H9 (cell line): ENCODE measurements around the gene FPGS. TPM values are rescaled to one million over a fixed set of nuclear protein-coding genes. Genes with fewer than 3 reads are reported as not detected.

ENCODE experiments used
- DNase-seq: peaks from one replicate; pipeline ENCODE4 v3.0.0-alpha.2; 2017
- H2AFZ ChIP-seq: one replicate; pipeline ENCODE4 v1.6.1; 2013; ENCODE audit warnings: mild to moderate bottlenecking, low read length, control low read depth, moderate library complexity
- H2AK5ac ChIP-seq: 2 replicates; pipeline ENCODE4 v1.6.1; 2013; ENCODE audit warnings: low read length, control low read depth, mixed read lengths; ENCODE audit not compliant: insufficient read length
- H2BK120ac ChIP-seq: one replicate; pipeline ENCODE4 v1.6.1; 2013; ENCODE audit warnings: low read depth, mild to moderate bottlenecking, low read length, control low read depth, inconsistent platforms; ENCODE audit not compliant: poor library complexity, severe bottlenecking
- H2BK12ac ChIP-seq: 2 replicates; pipeline ENCODE4 v1.6.1; 2013; ENCODE audit warnings: low read length, control low read depth, mixed read lengths, low read depth; ENCODE audit not compliant: insufficient read length
- H2BK15ac ChIP-seq: 2 replicates; pipeline ENCODE4 v1.6.1; 2013; ENCODE audit warnings: low read depth, low read length, control low read depth
- H2BK20ac ChIP-seq: one replicate; pipeline ENCODE4 v1.6.1; 2013; ENCODE audit warnings: low read depth, mild to moderate bottlenecking, low read length, control low read depth, inconsistent platforms; ENCODE audit not compliant: poor library complexity, severe bottlenecking
- H2BK5ac ChIP-seq: 2 replicates; pipeline ENCODE4 v1.6.1; 2013; ENCODE audit warnings: low read length, control low read depth, mixed read lengths; ENCODE audit not compliant: insufficient read length
- H3K14ac ChIP-seq: 2 replicates; pipeline ENCODE4 v1.6.1; 2013; ENCODE audit warnings: low read length, control low read depth; ENCODE audit not compliant: insufficient read depth
- H3K18ac ChIP-seq: 2 replicates; pipeline ENCODE4 v1.6.1; 2013; ENCODE audit warnings: low read depth, mild to moderate bottlenecking, mixed read lengths, low read length, control low read depth; ENCODE audit not compliant: insufficient read length
- H3K23ac ChIP-seq: 2 replicates; pipeline ENCODE4 v1.6.1; 2013; ENCODE audit warnings: low read length, control low read depth, mixed read lengths, low read depth; ENCODE audit not compliant: insufficient read length
- H3K23me2 ChIP-seq: 2 replicates; pipeline ENCODE4 v1.6.1; 2013; ENCODE audit warnings: low read depth, mild to moderate bottlenecking, mixed read lengths, low read length, control low read depth; ENCODE audit not compliant: insufficient read length, poor library complexity, severe bottlenecking
- H3K27ac ChIP-seq: 2 replicates; pipeline ENCODE4 v1.5.1; 2013; ENCODE audit warnings: low read length, control low read depth, mixed read lengths, low read depth; ENCODE audit not compliant: insufficient read length
- H3K27me3 ChIP-seq: 2 replicates; pipeline ENCODE4 v1.6.1; 2013; ENCODE audit warnings: low read length, control low read depth, inconsistent platforms; ENCODE audit not compliant: insufficient read depth
- H3K4ac ChIP-seq: 2 replicates; pipeline ENCODE4 v1.6.1; 2013; ENCODE audit warnings: low read depth, mild to moderate bottlenecking, control low read depth, inconsistent platforms, low read length, moderate library complexity
- H3K4me1 ChIP-seq: 2 replicates; pipeline ENCODE4 v1.6.1; 2013; ENCODE audit warnings: low read length, control low read depth, inconsistent platforms; ENCODE audit not compliant: insufficient read depth
- H3K4me2 ChIP-seq: 2 replicates; pipeline ENCODE4 v1.6.1; 2013; ENCODE audit warnings: low read length, control low read depth, mixed read lengths; ENCODE audit not compliant: insufficient read length, insufficient read depth
- H3K56ac ChIP-seq: 2 replicates; pipeline ENCODE4 v1.6.1; 2013; ENCODE audit warnings: low read depth, mild to moderate bottlenecking, mixed read lengths, low read length, control low read depth; ENCODE audit not compliant: insufficient read length
- H3K79me1 ChIP-seq: 2 replicates; pipeline ENCODE4 v1.6.1; 2013; ENCODE audit warnings: low read depth, mild to moderate bottlenecking, moderate library complexity, low read length, control low read depth, inconsistent platforms; ENCODE audit not compliant: insufficient read depth, poor library complexity, severe bottlenecking
- H3K79me2 ChIP-seq: 2 replicates; pipeline ENCODE4 v1.6.1; 2013; ENCODE audit warnings: low read length, control low read depth, inconsistent platforms; ENCODE audit not compliant: insufficient read depth
- H3K9ac ChIP-seq: 2 replicates; pipeline ENCODE4 v1.6.1; 2013; ENCODE audit warnings: low read length, control low read depth, mixed read lengths; ENCODE audit not compliant: insufficient read length; ENCODE audit errors: extremely low read depth
- H3K9me3 ChIP-seq: one replicate; pipeline ENCODE4 v1.6.1; 2013; ENCODE audit warnings: low read depth, low read length, inconsistent platforms; ENCODE audit not compliant: control insufficient read depth
- H3T11ph ChIP-seq: one replicate; pipeline ENCODE4 v1.6.1; 2013; ENCODE audit warnings: mild to moderate bottlenecking, low read length, control low read depth, inconsistent platforms
- H4K20me1 ChIP-seq: one replicate; pipeline ENCODE4 v1.6.1; 2013; ENCODE audit not compliant: control insufficient read depth, insufficient read length, insufficient read depth
- H4K5ac ChIP-seq: 2 replicates; pipeline ENCODE4 v1.6.1; 2013; ENCODE audit warnings: low read depth, mild to moderate bottlenecking, mixed read lengths, low read length, control low read depth; ENCODE audit not compliant: insufficient read length
- H4K8ac ChIP-seq: replicated peaks from 2 replicates; pipeline ENCODE4 v1.6.1; 2013; ENCODE audit warnings: low read length, control low read depth, mixed read lengths, low read depth; ENCODE audit not compliant: insufficient read length
- H4K91ac ChIP-seq: 2 replicates; pipeline ENCODE4 v1.6.1; 2013; ENCODE audit warnings: low read depth, mild to moderate bottlenecking, moderate library complexity, mixed read lengths, low read length, control low read depth; ENCODE audit not compliant: insufficient read length
- H3K27ac Mint-ChIP-seq, 3 experiments: 2 replicates in 2 of 3; 3 replicates in 1 of 3; pipeline ENCODE4 v1.8.0; 2020 to 2021; ENCODE audit warnings: mixed read lengths in 3 of 3, mild to moderate bottlenecking in 1 of 3, moderate library complexity in 1 of 3
- H3K27me3 Mint-ChIP-seq: 2 replicates; pipeline ENCODE4 v1.8.0; 2021; ENCODE audit warnings: low read depth, mild to moderate bottlenecking, moderate library complexity, mixed read lengths
- H3K36me3 Mint-ChIP-seq, 3 experiments: 2 replicates in 2 of 3; 3 replicates in 1 of 3; pipeline ENCODE4 v1.8.0; 2020 to 2021; ENCODE audit warnings: low read depth in 3 of 3, mixed read lengths in 3 of 3; ENCODE audit not compliant: insufficient read depth in 1 of 3
- H3K4me1 Mint-ChIP-seq, 2 experiments: 2 replicates each; pipeline ENCODE4 v1.8.0; 2020; ENCODE audit warnings: mixed read lengths in 2 of 2
- H3K4me3 Mint-ChIP-seq, 2 experiments: 2 replicates in 1 of 2; 3 replicates in 1 of 2; pipeline ENCODE4 v1.8.0; 2020 to 2021; ENCODE audit warnings: mild to moderate bottlenecking in 2 of 2, mixed read lengths in 2 of 2, moderate library complexity in 1 of 2
- H3K9me3 Mint-ChIP-seq, 2 experiments: 2 replicates in 1 of 2; 3 replicates in 1 of 2; pipeline ENCODE4 v1.8.0; 2020; ENCODE audit warnings: mild to moderate bottlenecking in 2 of 2, mixed read lengths in 2 of 2, moderate library complexity in 1 of 2
- WGBS: extraction: QIAGEN DNeasy Blood & Tissue Kit; methylation state at CpG from one replicate; pipeline ENCODE4 v1.1.7; 2013; ENCODE audit warnings: missing lambda C conversion rate, low lambda C conversion rate, mixed read lengths; ENCODE audit not compliant: insufficient read length; ENCODE audit errors: extremely low coverage; 5-methylcytosine and 5-hydroxymethylcytosine counted together
- total RNA-seq: library from RNA; stranded (reverse); gene quantifications from 2 replicates; pipeline ENCODE4 v1.2.1, GENCODE V29; 2021
- TF ChIP-seq, protein P1 (sequence below): fragments of 200-600 bp; sonication (generic); conservative IDR thresholded peaks from 3 replicates; pipeline ENCODE4 v1.8.0; 2021; ENCODE audit warnings: antibody characterized with exemption, mild to moderate bottlenecking

Gene FPGS
- total RNA-seq, 1 experiment from 2014 or later = 68.4 TPM

- Mint-ChIP-seq H3K27me3 (no peaks in the 10 kb centered on the region; the same call in 1 of the 2 replicates), H3K27ac (no peak overlapping the region), H3K36me3 (no peaks in the 10 kb centered on the region), H3K4me3 (no peak overlapping the region), H3K9me3 (no peaks in the 10 kb centered on the region), H3K4me1 (peaks cover 2 to 9% of the 10 kb centered on the region in 2 experiments; a peak in 2 of 4 replicates)
- H3K4me1 ChIP-seq = no peaks in the 10 kb centered on the region
- no peak overlapping the region for H4K5ac ChIP-seq
- H2AK5ac ChIP-seq = no peak overlapping the region
- no peak overlapping the region for H3K18ac ChIP-seq
- no peak overlapping the region for H3T11ph ChIP-seq
- TF ChIP-seq, protein P1, sequence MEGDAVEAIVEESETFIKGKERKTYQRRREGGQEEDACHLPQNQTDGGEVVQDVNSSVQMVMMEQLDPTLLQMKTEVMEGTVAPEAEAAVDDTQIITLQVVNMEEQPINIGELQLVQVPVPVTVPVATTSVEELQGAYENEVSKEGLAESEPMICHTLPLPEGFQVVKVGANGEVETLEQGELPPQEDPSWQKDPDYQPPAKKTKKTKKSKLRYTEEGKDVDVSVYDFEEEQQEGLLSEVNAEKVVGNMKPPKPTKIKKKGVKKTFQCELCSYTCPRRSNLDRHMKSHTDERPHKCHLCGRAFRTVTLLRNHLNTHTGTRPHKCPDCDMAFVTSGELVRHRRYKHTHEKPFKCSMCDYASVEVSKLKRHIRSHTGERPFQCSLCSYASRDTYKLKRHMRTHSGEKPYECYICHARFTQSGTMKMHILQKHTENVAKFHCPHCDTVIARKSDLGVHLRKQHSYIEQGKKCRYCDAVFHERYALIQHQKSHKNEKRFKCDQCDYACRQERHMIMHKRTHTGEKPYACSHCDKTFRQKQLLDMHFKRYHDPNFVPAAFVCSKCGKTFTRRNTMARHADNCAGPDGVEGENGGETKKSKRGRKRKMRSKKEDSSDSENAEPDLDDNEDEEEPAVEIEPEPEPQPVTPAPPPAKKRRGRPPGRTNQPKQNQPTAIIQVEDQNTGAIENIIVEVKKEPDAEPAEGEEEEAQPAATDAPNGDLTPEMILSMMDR = no peak
- no peak overlapping the region for H4K91ac ChIP-seq
- no peaks in the 10 kb centered on the region for H3K79me1 ChIP-seq
- no CpG with 5 or more reads among the region's 11 CpGs for WGBS
- H3K23ac ChIP-seq = no peak overlapping the region
- no peak overlapping the region for H3K4ac ChIP-seq
- H2BK120ac ChIP-seq = no peak overlapping the region
- no peaks in the 10 kb centered on the region for H3K79me2 ChIP-seq
- no peak overlapping the region for H2BK5ac ChIP-seq
- H3K27ac ChIP-seq = no peak overlapping the region
- no peak overlapping the region for H3K14ac ChIP-seq
- H2BK15ac ChIP-seq = no peak overlapping the region
- H3K9ac ChIP-seq = no peak overlapping the region
- no peak overlapping the region for H2BK12ac ChIP-seq
- no peaks in the 10 kb centered on the region for H3K27me3 ChIP-seq
- no peak for DNase-seq
- no peak overlapping the region for H2BK20ac ChIP-seq
- no peak overlapping the region for H4K8ac ChIP-seq
- no peaks in the 10 kb centered on the region for H4K20me1 ChIP-seq
- peaks cover 3% of the 10 kb centered on the region for H3K23me2 ChIP-seq
- H3K56ac ChIP-seq = no peak overlapping the region
- H3K9me3 ChIP-seq = no peaks in the 10 kb centered on the region
- H2AFZ ChIP-seq = no peak overlapping the region
- no peak overlapping the region for H3K4me2 ChIP-seq
These were observed 52.3 kb downstream of the FPGS start for GRCh38 chr9:127854960-127855359.
